SK-N-MC (cell line): ENCODE results near the gene APOB.

ENCODE experiments used
- EZH2 ChIP-seq: fragments of 200-600 bp; sonication (generic); IDR thresholded peaks from one replicate; pipeline ENCODE4 v1.6.1; 2017; ENCODE audit warnings: antibody characterized with exemption
- POLR2AphosphoS5 ChIP-seq: IDR thresholded peaks from 2 replicates; pipeline ENCODE4 v1.6.1; 2012; ENCODE audit warnings: mild to moderate bottlenecking, low read depth, low read length, borderline replicate concordance

GRCh38 chr2:21019000-21019677 lies 24.7 kb downstream of the APOB start:
- TF ChIP-seq POLR2AphosphoS5 (no peak), EZH2 (no peak)
